VCaP (cell line): ENCODE measurements around the gene TOX4.

Experiments used
- H3K27ac ChIP-seq: fragments of 450-650 bp; 2 replicates; pipeline ENCODE4 v1.5.1; 2017
- CTCF ChIP-seq: fragments of 450-650 bp; conservative IDR thresholded peaks from 2 replicates; pipeline ENCODE4 v1.5.1; 2017; ENCODE audit warnings: mild to moderate bottlenecking, moderate library complexity

TOX4 gene

GRCh38 chr14:21454843-21455544, 22.0 kb upstream of the TOX4 start:
- peak overlapping the region; percentile 94 for H3K27ac ChIP-seq

GRCh38 chr14:21455592-21455911, 21.4 kb upstream of the TOX4 start:
- H3K27ac ChIP-seq: peak overlapping the region; percentile 94
- TF ChIP-seq CTCF: no peak

More at GRCh38 chr14:21454843-21455544, 22.0 kb upstream of the TOX4 start:
- no peak for TF ChIP-seq CTCF

- peak within 1 kb of the TSS; percentile 94 for H3K27ac ChIP-seq
- peak; percentile 80 for TF ChIP-seq CTCF
Observed at GRCh38 chr14:21455912-21456667, 20.9 kb upstream of the TOX4 start, which contains the start of gene CHD8. Gene CHD8, minus strand, starts transcription at chr14:21456123. Its CDS starts 24,480 bp downstream, at chr14:21431643.

GRCh38 chr14:21467616-21468015, 9.4 kb upstream of the TOX4 start:
- no peak overlapping the region for H3K27ac ChIP-seq
- no peak for TF ChIP-seq CTCF

GRCh38 chr14:21475767-21476522, 1.1 kb upstream of the TOX4 start:
- peak overlapping the region; percentile 79 for H3K27ac ChIP-seq
- no peak for TF ChIP-seq CTCF

- no peak for TF ChIP-seq CTCF
- peak overlapping the region; percentile 79 for H3K27ac ChIP-seq
Observed at GRCh38 chr14:21476523-21476924, 471 bp upstream of the TOX4 start.

- no peak overlapping the region for H3K27ac ChIP-seq
- no peak for TF ChIP-seq CTCF
Observed at GRCh38 chr14:21486640-21487087, 9.7 kb downstream of the TOX4 start.
